Measurements from ENCODE around the gene MLANA.

The MLANA gene

GRCh38 chr9:5890641-5891040, at the start of gene MLANA:
MLANA (plus strand) TSS chr9:5890889; CDS start chr9:5892475, 1,586 bp downstream.
- no peak for DNase-seq (ENCODE audit: low spot score in 2 of 2)
- H3K36me3 Mint-ChIP-seq = no peaks in the 10 kb centered on the region
- H3K4me3 Mint-ChIP-seq = no peak within 1 kb of the TSS
- no peaks in the 10 kb centered on the region for H3K9me3 Mint-ChIP-seq
- H3K4me1 Mint-ChIP-seq = peaks cover 7% of the 10 kb centered on the region
- ATAC-seq = no peak
- no peak within 1 kb of the TSS for H3K27ac Mint-ChIP-seq

- Mint-ChIP-seq H3K9me3 (no peaks in the 10 kb centered on the region), H3K27ac (peak overlapping the region; percentile 83), H3K36me3 (peaks cover 22% of the 10 kb centered on the region), H3K4me1 (peaks cover 65% of the 10 kb centered on the region), H3K4me3 (peak overlapping the region; percentile 64)
- DNase-seq (ENCODE audit: low spot score in 2 of 2) (peak; percentile 34 to 84), ATAC-seq (peak; percentile 66)
Observed at GRCh38 chr9:5841771-5842573, 48.7 kb upstream of the MLANA start.

- Mint-ChIP-seq H3K9me3 (no peaks in the 10 kb centered on the region), H3K27ac (peak overlapping the region; percentile 54), H3K4me3 (peak overlapping the region; percentile 62), H3K4me1 (peaks cover 65% of the 10 kb centered on the region), H3K36me3 (peaks cover 22% of the 10 kb centered on the region)
- DNase-seq (ENCODE audit: low spot score in 2 of 2) (no peak), ATAC-seq (no peak)
Observed at GRCh38 chr9:5842929-5843793, 47.5 kb upstream of the MLANA start.

GRCh38 chr9:5843794-5844471, 46.8 kb upstream of the MLANA start:
- Mint-ChIP-seq H3K36me3 (peaks cover 22% of the 10 kb centered on the region), H3K4me3 (peak overlapping the region; percentile 62), H3K4me1 (peaks cover 69% of the 10 kb centered on the region), H3K9me3 (no peaks in the 10 kb centered on the region), H3K27ac (peak overlapping the region; percentile 54)
- DNase-seq (ENCODE audit: low spot score in 2 of 2) (no peak), ATAC-seq (peak; percentile 5)

- Mint-ChIP-seq H3K27ac (peak overlapping the region; percentile 54), H3K4me1 (peaks cover 58% of the 10 kb centered on the region), H3K36me3 (peaks cover 18% of the 10 kb centered on the region), H3K4me3 (peak overlapping the region; percentile 62), H3K9me3 (no peaks in the 10 kb centered on the region)
- ATAC-seq = no peak
- no peak for DNase-seq (ENCODE audit: low spot score in 2 of 2)
Observed at GRCh38 chr9:5845157-5845531, 45.5 kb upstream of the MLANA start.

GRCh38 chr9:5846096-5846495, 44.6 kb upstream of the MLANA start:
- peaks cover 18% of the 10 kb centered on the region for H3K36me3 Mint-ChIP-seq
- DNase-seq (ENCODE audit: low spot score in 2 of 2) (no peak), ATAC-seq (no peak)
- no peaks in the 10 kb centered on the region for H3K9me3 Mint-ChIP-seq
- H3K4me3 Mint-ChIP-seq = no peak overlapping the region
- peak overlapping the region; percentile 54 for H3K27ac Mint-ChIP-seq
- H3K4me1 Mint-ChIP-seq = peaks cover 62% of the 10 kb centered on the region

- ATAC-seq (no peak), DNase-seq (ENCODE audit: low spot score in 2 of 2) (no peak)
- H3K4me1 Mint-ChIP-seq = peaks cover 62% of the 10 kb centered on the region
- no peak overlapping the region for H3K4me3 Mint-ChIP-seq
- H3K9me3 Mint-ChIP-seq = no peaks in the 10 kb centered on the region
- H3K27ac Mint-ChIP-seq = no peak overlapping the region
- H3K36me3 Mint-ChIP-seq = peaks cover 18% of the 10 kb centered on the region
Observed at GRCh38 chr9:5846501-5846921, 44.2 kb upstream of the MLANA start.

- peaks cover 13% of the 10 kb centered on the region for H3K36me3 Mint-ChIP-seq
- peaks cover 60% of the 10 kb centered on the region for H3K4me1 Mint-ChIP-seq
- no peaks in the 10 kb centered on the region for H3K9me3 Mint-ChIP-seq
- no peak overlapping the region for H3K4me3 Mint-ChIP-seq
- no peak for DNase-seq (ENCODE audit: low spot score in 2 of 2)
- ATAC-seq = no peak
- H3K27ac Mint-ChIP-seq = no peak overlapping the region
Observed at GRCh38 chr9:5848372-5848882, 42.3 kb upstream of the MLANA start.

- peak overlapping the region; percentile 92 for H3K27ac Mint-ChIP-seq
- DNase-seq (ENCODE audit: low spot score in 2 of 2) (no peak), ATAC-seq (no peak)
- H3K36me3 Mint-ChIP-seq = no peaks in the 10 kb centered on the region
- no peaks in the 10 kb centered on the region for H3K9me3 Mint-ChIP-seq
- peak overlapping the region; percentile 20 for H3K4me3 Mint-ChIP-seq
- H3K4me1 Mint-ChIP-seq = peaks cover 51% of the 10 kb centered on the region
Observed at GRCh38 chr9:5850724-5851122, 40.0 kb upstream of the MLANA start.

GRCh38 chr9:5851445-5851844, 39.2 kb upstream of the MLANA start:
- peak; percentile 94 for ATAC-seq
- Mint-ChIP-seq H3K27ac (peak overlapping the region; percentile 92), H3K36me3 (no peaks in the 10 kb centered on the region), H3K9me3 (no peaks in the 10 kb centered on the region), H3K4me1 (peaks cover 46% of the 10 kb centered on the region), H3K4me3 (peak overlapping the region; percentile 20)
- DNase-seq (ENCODE audit: low spot score in 2 of 2) = no peak

GRCh38 chr9:5852987-5853386, 37.7 kb upstream of the MLANA start:
- DNase-seq (ENCODE audit: low spot score in 2 of 2) (no peak), ATAC-seq (no peak)
- no peaks in the 10 kb centered on the region for H3K36me3 Mint-ChIP-seq
- peaks cover 51% of the 10 kb centered on the region for H3K4me1 Mint-ChIP-seq
- no peaks in the 10 kb centered on the region for H3K9me3 Mint-ChIP-seq
- H3K4me3 Mint-ChIP-seq = peak overlapping the region; percentile 53
- H3K27ac Mint-ChIP-seq = peak overlapping the region; percentile 92

- no peak for ATAC-seq
- peak overlapping the region; percentile 92 for H3K27ac Mint-ChIP-seq
- no peaks in the 10 kb centered on the region for H3K9me3 Mint-ChIP-seq
- peaks cover 51% of the 10 kb centered on the region for H3K4me1 Mint-ChIP-seq
- DNase-seq (ENCODE audit: low spot score in 2 of 2) = no peak
- H3K4me3 Mint-ChIP-seq = peak overlapping the region; percentile 53
- no peaks in the 10 kb centered on the region for H3K36me3 Mint-ChIP-seq
Observed at GRCh38 chr9:5853617-5854016, 37.1 kb upstream of the MLANA start.

- Mint-ChIP-seq H3K36me3 (no peaks in the 10 kb centered on the region), H3K9me3 (no peaks in the 10 kb centered on the region), H3K4me3 (peak overlapping the region; percentile 53), H3K4me1 (peaks cover 47% of the 10 kb centered on the region), H3K27ac (peak overlapping the region; percentile 92)
- DNase-seq (ENCODE audit: low spot score in 2 of 2) (no peak), ATAC-seq (peak; percentile 71)
Observed at GRCh38 chr9:5854063-5854790, 36.5 kb upstream of the MLANA start.

- no peaks in the 10 kb centered on the region for H3K36me3 Mint-ChIP-seq
- H3K4me1 Mint-ChIP-seq = peaks cover 26% of the 10 kb centered on the region
- no peak overlapping the region for H3K4me3 Mint-ChIP-seq
- H3K9me3 Mint-ChIP-seq = no peaks in the 10 kb centered on the region
- no peak for DNase-seq (ENCODE audit: low spot score in 2 of 2)
- peak; percentile 70 for ATAC-seq
- H3K27ac Mint-ChIP-seq = no peak overlapping the region
Observed at GRCh38 chr9:5857928-5858327, 32.8 kb upstream of the MLANA start.

All from stimulated activated effector memory CD8-positive, alpha-beta T cell treated with anti-CD3 and anti-CD28 coated beads, Interleukin-12 subunit alpha, Interleukin-12 subunit beta, amount 100 ng/mL, for 72 hours (primary cell).